ENCODE measurements around the gene EVA1C.
"Not testable (repeated sequence)": the region's sequence is repeated elsewhere in the genome, so short reads cannot be mapped to it uniquely, and the experiment has no call there.

EVA1C gene

DNA sequence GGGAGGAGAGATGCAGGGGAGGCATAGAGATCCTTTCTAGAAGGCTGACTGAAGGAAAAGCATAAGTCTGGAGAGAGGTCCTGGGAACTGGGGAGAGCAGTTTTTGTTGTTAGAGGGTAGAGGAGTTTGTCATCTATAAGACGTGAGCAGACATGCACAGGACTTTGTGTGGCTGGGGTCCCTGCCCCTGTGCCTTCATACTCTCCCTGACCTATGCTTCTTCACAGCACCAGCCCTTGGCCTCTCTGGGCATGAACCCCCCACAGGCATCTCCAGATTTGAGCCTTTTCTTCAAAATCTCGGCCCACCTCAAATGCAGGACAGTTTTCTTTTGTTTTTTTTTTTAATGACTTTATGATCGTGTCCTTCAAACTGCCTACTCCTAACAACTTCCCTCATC is 79.9 kb downstream of the EVA1C start:
- DNase-seq (ENCODE audit: low read depth): no peak
- no peak overlapping the region for H3K4me3 ChIP-seq (ENCODE audit: low read depth, low read length)
- TF ChIP-seq, protein P1, sequence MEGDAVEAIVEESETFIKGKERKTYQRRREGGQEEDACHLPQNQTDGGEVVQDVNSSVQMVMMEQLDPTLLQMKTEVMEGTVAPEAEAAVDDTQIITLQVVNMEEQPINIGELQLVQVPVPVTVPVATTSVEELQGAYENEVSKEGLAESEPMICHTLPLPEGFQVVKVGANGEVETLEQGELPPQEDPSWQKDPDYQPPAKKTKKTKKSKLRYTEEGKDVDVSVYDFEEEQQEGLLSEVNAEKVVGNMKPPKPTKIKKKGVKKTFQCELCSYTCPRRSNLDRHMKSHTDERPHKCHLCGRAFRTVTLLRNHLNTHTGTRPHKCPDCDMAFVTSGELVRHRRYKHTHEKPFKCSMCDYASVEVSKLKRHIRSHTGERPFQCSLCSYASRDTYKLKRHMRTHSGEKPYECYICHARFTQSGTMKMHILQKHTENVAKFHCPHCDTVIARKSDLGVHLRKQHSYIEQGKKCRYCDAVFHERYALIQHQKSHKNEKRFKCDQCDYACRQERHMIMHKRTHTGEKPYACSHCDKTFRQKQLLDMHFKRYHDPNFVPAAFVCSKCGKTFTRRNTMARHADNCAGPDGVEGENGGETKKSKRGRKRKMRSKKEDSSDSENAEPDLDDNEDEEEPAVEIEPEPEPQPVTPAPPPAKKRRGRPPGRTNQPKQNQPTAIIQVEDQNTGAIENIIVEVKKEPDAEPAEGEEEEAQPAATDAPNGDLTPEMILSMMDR (IDR thresholded peaks at IDR 0.05; ENCODE audit: insufficient read depth, low read depth, low read length, missing control alignments): no peak

- TF ChIP-seq, protein P1 (IDR thresholded peaks at IDR 0.05; ENCODE audit: insufficient read depth, low read depth, low read length, missing control alignments): no peak
- DNase-seq (ENCODE audit: low read depth): no peak
- H3K4me3 ChIP-seq (ENCODE audit: low read depth, low read length): no peak overlapping the region
These were observed 82.6 kb downstream of the EVA1C start for GRCh38 chr21:32494934-32495709.

GRCh38 chr21:32496568-32496967 is 84.1 kb downstream of the EVA1C start:
- H3K4me3 ChIP-seq (ENCODE audit: low read depth, low read length): no peak overlapping the region
- TF ChIP-seq, protein P1 (IDR thresholded peaks at IDR 0.05; ENCODE audit: insufficient read depth, low read depth, low read length, missing control alignments): no peak
- DNase-seq (ENCODE audit: low read depth): no peak

- DNase-seq (ENCODE audit: low read depth): no peak
- no peak overlapping the region for H3K4me3 ChIP-seq (ENCODE audit: low read depth, low read length)
- TF ChIP-seq, protein P1 (IDR thresholded peaks at IDR 0.05; ENCODE audit: insufficient read depth, low read depth, low read length, missing control alignments): no peak
These were observed 86.9 kb downstream of the EVA1C start for GRCh38 chr21:32499249-32500055.

- not testable (repeated sequence) for DNase-seq (ENCODE audit: low read depth); H3K4me3 ChIP-seq (ENCODE audit: low read depth, low read length)
These were observed 91.1 kb downstream of the EVA1C start for GRCh38 chr21:32503641-32504040.

DNA sequence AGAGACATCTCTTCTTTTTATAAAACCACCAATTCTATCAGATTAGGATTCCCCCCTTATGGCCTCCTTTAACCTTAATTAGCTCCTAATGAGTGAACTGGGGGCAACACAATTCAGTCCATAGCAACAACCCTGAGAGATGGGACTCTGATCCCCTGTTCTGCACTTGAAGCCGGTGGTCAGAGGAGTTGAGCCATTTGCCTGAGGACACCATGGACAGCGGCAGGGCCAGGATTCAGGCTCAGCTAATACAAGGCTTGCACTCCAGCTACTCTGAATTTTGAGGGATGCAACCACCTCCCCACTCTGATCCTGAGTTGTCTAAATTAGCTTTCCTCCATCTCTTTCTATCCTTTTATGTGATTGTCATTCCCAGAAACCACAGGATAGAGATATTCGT is 93.3 kb downstream of the EVA1C start:
- not testable (repeated sequence) for H3K4me3 ChIP-seq (ENCODE audit: low read depth, low read length)

DNA sequence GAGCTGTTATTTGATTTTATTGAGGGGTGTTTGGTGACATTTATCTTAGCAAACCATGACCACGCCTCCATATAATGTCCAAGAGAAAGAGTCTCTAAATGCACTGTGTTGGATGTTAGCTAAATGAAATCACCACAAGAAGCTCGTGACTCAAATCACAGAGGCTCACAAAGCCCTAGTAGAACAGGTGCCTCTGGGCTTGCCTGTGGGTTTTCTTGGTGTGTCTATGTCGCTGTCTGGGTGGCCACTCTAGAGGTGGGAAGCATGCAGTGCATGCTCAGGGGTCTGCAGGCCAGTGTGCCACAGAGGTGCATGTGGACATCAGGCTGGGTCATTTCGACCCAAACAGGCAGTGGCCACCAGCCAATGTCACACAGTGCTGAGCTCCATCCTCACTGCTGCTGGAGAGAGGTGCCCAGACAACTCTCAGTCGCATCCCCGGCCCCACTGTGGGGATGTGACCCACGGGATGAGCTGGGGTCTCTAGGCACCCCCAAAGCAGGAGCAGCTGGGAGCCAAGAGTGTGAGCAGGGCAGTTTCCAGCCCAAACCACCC is 94.0 kb downstream of the EVA1C start:
- not testable (repeated sequence) for DNase-seq (ENCODE audit: low read depth); H3K4me3 ChIP-seq (ENCODE audit: low read depth, low read length)

More for the DNA sequence above, 93.3 kb downstream of the EVA1C start:
- DNase-seq (ENCODE audit: low read depth): not testable (repeated sequence)

GRCh38 chr21:32507342-32507919 is 94.9 kb downstream of the EVA1C start:
- H3K4me3 ChIP-seq (ENCODE audit: low read depth, low read length): no peak overlapping the region
- no peak for DNase-seq (ENCODE audit: low read depth)
- TF ChIP-seq, protein P1 (IDR thresholded peaks at IDR 0.05; ENCODE audit: insufficient read depth, low read depth, low read length, missing control alignments): no peak

GRCh38 chr21:32508036-32508435 is 95.5 kb downstream of the EVA1C start:
- not testable (repeated sequence) for DNase-seq (ENCODE audit: low read depth); H3K4me3 ChIP-seq (ENCODE audit: low read depth, low read length)

Data from GM12865 (cell line).